A549 (cell line): ENCODE measurements around the gene ARHGDIG. TPM values are rescaled to one million over a fixed set of nuclear protein-coding genes. Genes with fewer than 3 reads are reported as not detected.

Source experiments
- ATAC-seq, 2 experiments: fragments of 200-7000 bp in 1 of 2; fragments of >200 bp in 1 of 2; cut with Nextera tagmentation in 1 of 2; cut with Tn5 transposase in 1 of 2; 3 replicates each; pipeline versions ENCODE4 v1.8.0 to v1.9.1; 2018 to 2020; ENCODE audit warnings: mild to moderate bottlenecking in 1 of 2, moderate library complexity in 1 of 2
- CTCF ChIA-PET: fragments of 300-600 bp; sonication (Branson Sonifier 250); formaldehyde crosslinking; extraction: SDS; loops from one replicate; lab custom pipeline; 2021; ENCODE audit warnings: antibody characterized with exemption, inconsistent platforms; lab: Yijun Ruan, JAX
- POLR2A ChIA-PET: fragments of 350-600 bp; formaldehyde crosslinking; extraction: SDS; loops from one replicate; lab custom pipeline; 2021; ENCODE audit warnings: antibody characterized with exemption, inconsistent platforms; lab: Yijun Ruan, JAX
- DNase-seq, 2 experiments: peaks; one replicate each; pipeline versions ENCODE4 v3.0.0 to v3.0.0-alpha.2; 2011 to 2016; ENCODE audit warnings: low read depth in 1 of 2, low spot score in 1 of 2
- FAIRE-seq: peaks from 2 replicates; lab custom pipeline; 2011; peaks lifted over from hg19 to GRCh38; lab: Jason Lieb, UNC
- H3K27ac ChIP-seq, 2 experiments: fragments of >200 bp; sonication (Bioruptor Twin); formaldehyde crosslinking; 3 replicates each; pipeline ENCODE4 v1.5.1; 2016 to 2017
- H3K4me1 ChIP-seq: fragments of >200 bp; sonication (Bioruptor Twin); formaldehyde crosslinking; 3 replicates; pipeline ENCODE4 v1.6.1; 2016
- H3K4me2 ChIP-seq: fragments of >200 bp; sonication (Bioruptor Twin); formaldehyde crosslinking; 3 replicates; pipeline ENCODE4 v1.6.1; 2016
- H3K4me3 ChIP-seq: fragments of >200 bp; sonication (Bioruptor Twin); formaldehyde crosslinking; 3 replicates; pipeline ENCODE4 v1.5.1; 2016
- H3K9me3 ChIP-seq: fragments of >200 bp; sonication (Bioruptor Twin); formaldehyde crosslinking; 3 replicates; pipeline ENCODE4 v1.6.1; 2016
- BCL3 ChIP-seq: fragments of >200 bp; sonication (Bioruptor Twin); formaldehyde crosslinking; IDR thresholded peaks from 3 replicates; pipeline ENCODE4 v1.6.1; 2016
- CHD2 ChIP-seq: fragments of 150-350 bp; IDR thresholded peaks from 2 replicates; pipeline ENCODE4 v1.6.1; 2014; ENCODE audit warnings: low read length; ENCODE audit not compliant: partially characterized antibody
- EHMT2 ChIP-seq: fragments of 200-600 bp; sonication (generic); IDR thresholded peaks from 2 replicates; pipeline ENCODE4 v1.6.1; 2016; ENCODE audit warnings: antibody characterized with exemption, low read depth, mild to moderate bottlenecking, moderate library complexity
- ESRRA ChIP-seq: fragments of 150-350 bp; IDR thresholded peaks from 2 replicates; pipeline ENCODE4 v1.6.1; 2014; ENCODE audit warnings: mild to moderate bottlenecking, low read length, borderline replicate concordance
- FOSL2 ChIP-seq, 2 experiments: fragments of 450-650 bp in 1 of 2; fragments of >200 bp in 1 of 2; sonication (Bioruptor Twin) in 1 of 2; formaldehyde crosslinking; IDR thresholded peaks; 2 replicates each; pipeline versions ENCODE4 v1.5.0 to v1.6.1; 2016 to 2020; ENCODE audit warnings: mild to moderate bottlenecking in 1 of 2, moderate library complexity in 1 of 2
- FOXS1 ChIP-seq: fragments of 250-450 bp; sonication (Bioruptor Pico); IDR thresholded peaks from 2 replicates; pipeline ENCODE4 v1.5.0; 2020; ENCODE audit warnings: mild to moderate bottlenecking, moderate library complexity
- HOXA7 ChIP-seq: fragments of 250-450 bp; sonication (Bioruptor Pico); IDR thresholded peaks from 2 replicates; pipeline ENCODE4 v1.5.0; 2020; ENCODE audit warnings: mild to moderate bottlenecking, moderate library complexity
- KDM5A ChIP-seq: fragments of 200-600 bp; sonication (generic); IDR thresholded peaks from 2 replicates; pipeline ENCODE4 v1.6.1; 2016; ENCODE audit warnings: antibody characterized with exemption, mild to moderate bottlenecking
- MAX ChIP-seq: IDR thresholded peaks from 2 replicates; pipeline ENCODE4 v1.6.1; 2012
- NFE2L2 ChIP-seq: fragments of 150-350 bp; conservative IDR thresholded peaks from 2 replicates; pipeline ENCODE4 v1.6.1; 2014; ENCODE audit warnings: low read length
- PHF8 ChIP-seq: fragments of 200-600 bp; sonication (generic); IDR thresholded peaks from 2 replicates; pipeline ENCODE4 v1.6.1; 2016; ENCODE audit warnings: low read depth, mild to moderate bottlenecking, antibody characterized with exemption, moderate library complexity, borderline replicate concordance
- USF2 ChIP-seq: fragments of 450-650 bp; IDR thresholded peaks from 2 replicates; pipeline ENCODE4 v1.6.1; 2014; ENCODE audit warnings: antibody characterized with exemption
- WGBS: methylation state at CpG from one replicate; pipeline ENCODE4 v1.1.6; 2017; ENCODE audit errors: missing lambda C conversion rate; 5-methylcytosine and 5-hydroxymethylcytosine counted together
- polyA plus RNA-seq, 4 experiments: library from polyadenylated mRNA; depleted of rRNA in 3 of 4; stranded (reverse); fragments of >200 nt; fragmentation: RNase III in 1 of 4; extraction: RNeasy Plus Mini Kit Qiagen cat#74134 plus additional on column Dnase treatment in 1 of 4; gene quantifications; 2 replicates in 3 of 4; 3 replicates in 1 of 4; pipeline ENCODE4 v1.2.3, GENCODE V29; 2011 to 2017
- TF ChIP-seq, protein P1 (sequence below): fragments of >200 bp; sonication (Bioruptor Twin); formaldehyde crosslinking; IDR thresholded peaks from 3 replicates; pipeline ENCODE4 v1.5.1; 2016
- TF ChIP-seq, protein P2 (sequence below): IDR thresholded peaks from 2 replicates; pipeline ENCODE4 v1.6.1; 2012; ENCODE audit warnings: low read depth, borderline replicate concordance

ARHGDIG gene
- polyA plus RNA-seq, 2 of the 4 experiments (the other 2 are of a cell fraction): 1.1 to 1.9 TPM

DNA sequence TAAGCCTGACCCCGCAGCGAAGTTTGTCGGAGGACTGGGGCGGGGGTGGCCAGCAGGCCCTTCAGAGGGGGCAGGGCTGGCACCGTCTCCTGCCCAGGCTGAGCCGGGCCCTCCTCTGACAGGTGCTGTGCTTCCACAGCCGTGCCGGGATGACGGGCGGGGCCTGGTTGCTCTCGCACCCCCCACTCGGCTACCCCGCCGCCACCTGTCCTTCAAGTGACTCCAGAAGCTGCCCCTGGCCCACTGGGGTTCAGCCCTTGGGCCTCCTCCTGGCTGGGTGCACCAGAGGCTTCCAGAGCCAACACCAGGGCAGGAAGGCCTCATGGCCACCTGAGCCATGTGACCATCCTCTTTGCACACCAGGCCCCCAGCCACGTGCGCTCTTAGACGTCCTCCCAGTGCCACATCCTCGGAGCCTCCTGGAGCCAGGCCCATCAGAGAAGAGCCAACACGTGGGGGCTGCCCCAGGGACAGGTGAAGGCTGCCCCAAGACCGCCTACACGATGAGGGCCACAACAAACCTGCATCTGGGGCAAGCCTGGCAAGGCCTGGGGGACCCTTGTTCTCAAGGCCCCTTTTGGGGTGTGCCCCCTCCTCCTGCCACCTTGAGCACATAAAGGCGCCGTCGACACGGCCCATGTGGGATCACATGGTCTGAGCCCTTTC lies 9.8 kb downstream of the ARHGDIG start:
- Histone ChIP-seq H3K4me2 (no peak overlapping the region), H3K27ac (no peak overlapping the region), H3K4me3 (no peak overlapping the region), H3K4me1 (0 out of 3 replicates have a peak, but pooled peaks cover 2% of the 10 kb centered on the region), H3K9me3 (no peaks in the 10 kb centered on the region)
- DNase-seq (no peak), FAIRE-seq (no peak), ATAC-seq (no peak)
- TF ChIP-seq USF2 (no peak), BCL3 (no peak), FOSL2 (IDR thresholded peaks at IDR 0.05) (no peak), FOSL2 (CRISPR knock-in tag; IDR thresholded peaks at IDR 0.05) (no peak), CHD2 (no peak), EHMT2 (no peak)
- CTCF ChIA-PET: no interaction called here
- POLR2A ChIA-PET: no interaction called here
- 93% methylated on average over 16 of the region's 25 CpGs for WGBS

DNA sequence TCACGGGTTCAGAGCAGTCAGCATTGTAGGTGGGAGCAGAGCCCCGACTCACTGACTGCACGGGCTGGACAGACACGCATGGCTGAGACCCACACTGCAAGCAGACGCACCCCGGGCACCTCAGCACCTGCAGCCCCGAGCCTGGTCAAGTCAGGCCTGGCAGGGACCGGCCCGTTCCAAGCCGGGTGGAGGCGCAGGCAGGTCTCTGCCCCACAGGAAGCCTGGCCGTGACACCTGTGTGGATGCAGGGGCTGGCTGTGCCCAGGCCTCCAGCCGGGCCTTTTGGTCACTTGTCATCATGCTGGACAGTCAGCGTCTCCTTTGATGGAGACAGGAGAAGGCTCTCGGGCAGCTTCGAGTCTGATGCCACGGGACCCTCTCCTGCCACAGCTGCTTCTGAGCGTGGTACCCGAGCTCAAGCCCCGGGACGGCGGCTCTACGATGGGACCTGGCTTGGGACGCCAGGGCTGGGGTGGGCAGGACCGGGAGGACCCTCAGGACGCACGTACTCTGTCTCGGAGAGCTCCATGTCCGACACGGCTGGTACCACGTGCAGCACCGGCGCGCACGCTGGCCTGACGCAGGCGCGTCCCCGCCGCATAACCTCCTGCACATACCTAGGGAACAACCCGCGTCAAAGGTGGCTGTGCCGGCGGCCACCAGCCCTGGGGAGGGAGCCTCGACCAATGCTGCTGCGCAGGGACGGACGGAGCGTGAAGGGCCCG lies 10.5 kb downstream of the ARHGDIG start:
- ATAC-seq (no peak), DNase-seq (no peak)
- no peak overlapping the region for H3K4me3 ChIP-seq
- H3K4me2 ChIP-seq: no peak overlapping the region
- 0 out of 3 replicates have a peak, but pooled peaks cover 2% of the 10 kb centered on the region for H3K4me1 ChIP-seq
- POLR2A ChIA-PET: no interaction called here
- no peaks in the 10 kb centered on the region for H3K9me3 ChIP-seq
- 97% methylated on average over 34 of the region's 50 CpGs for WGBS
- H3K27ac ChIP-seq: no peak overlapping the region
- TF ChIP-seq HOXA7 (CRISPR knock-in tag) (no peak), FOXS1 (CRISPR knock-in tag) (no peak)
- TF ChIP-seq, all 56 proteins: peak for 0
- FAIRE-seq: no peak
- CTCF ChIA-PET: interaction anchor here (0.9 kb wide), 1 partner anchor 58 kb away, joined by 3 read pairs; no protein-coding TSS in a partner anchor

GRCh38 chr16:291539-291938 lies 11.1 kb downstream of the ARHGDIG start:
- no peak for ATAC-seq
- H3K27ac ChIP-seq: no peak overlapping the region
- WGBS: 85% methylated on average over 16 of the region's 17 CpGs
- TF ChIP-seq EHMT2 (no peak), NFE2L2 (no peak), ESRRA (no peak), MAX (no peak), PHF8 (no peak), KDM5A (no peak)
- TF ChIP-seq, protein P1, sequence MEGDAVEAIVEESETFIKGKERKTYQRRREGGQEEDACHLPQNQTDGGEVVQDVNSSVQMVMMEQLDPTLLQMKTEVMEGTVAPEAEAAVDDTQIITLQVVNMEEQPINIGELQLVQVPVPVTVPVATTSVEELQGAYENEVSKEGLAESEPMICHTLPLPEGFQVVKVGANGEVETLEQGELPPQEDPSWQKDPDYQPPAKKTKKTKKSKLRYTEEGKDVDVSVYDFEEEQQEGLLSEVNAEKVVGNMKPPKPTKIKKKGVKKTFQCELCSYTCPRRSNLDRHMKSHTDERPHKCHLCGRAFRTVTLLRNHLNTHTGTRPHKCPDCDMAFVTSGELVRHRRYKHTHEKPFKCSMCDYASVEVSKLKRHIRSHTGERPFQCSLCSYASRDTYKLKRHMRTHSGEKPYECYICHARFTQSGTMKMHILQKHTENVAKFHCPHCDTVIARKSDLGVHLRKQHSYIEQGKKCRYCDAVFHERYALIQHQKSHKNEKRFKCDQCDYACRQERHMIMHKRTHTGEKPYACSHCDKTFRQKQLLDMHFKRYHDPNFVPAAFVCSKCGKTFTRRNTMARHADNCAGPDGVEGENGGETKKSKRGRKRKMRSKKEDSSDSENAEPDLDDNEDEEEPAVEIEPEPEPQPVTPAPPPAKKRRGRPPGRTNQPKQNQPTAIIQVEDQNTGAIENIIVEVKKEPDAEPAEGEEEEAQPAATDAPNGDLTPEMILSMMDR: no peak
- TF ChIP-seq, protein P2, sequence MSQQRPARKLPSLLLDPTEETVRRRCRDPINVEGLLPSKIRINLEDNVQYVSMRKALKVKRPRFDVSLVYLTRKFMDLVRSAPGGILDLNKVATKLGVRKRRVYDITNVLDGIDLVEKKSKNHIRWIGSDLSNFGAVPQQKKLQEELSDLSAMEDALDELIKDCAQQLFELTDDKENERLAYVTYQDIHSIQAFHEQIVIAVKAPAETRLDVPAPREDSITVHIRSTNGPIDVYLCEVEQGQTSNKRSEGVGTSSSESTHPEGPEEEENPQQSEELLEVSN: no peak
- TF ChIP-seq, all 56 proteins: peak for 0
- POLR2A ChIA-PET: no interaction called here
- CTCF ChIA-PET: interaction anchor here (0.9 kb wide), 1 partner anchor 58 kb away, joined by 3 read pairs; no protein-coding TSS in a partner anchor
- Histone ChIP-seq H3K4me2 (no peak overlapping the region), H3K9me3 (no peaks in the 10 kb centered on the region), H3K4me1 (0 out of 3 replicates have a peak, but pooled peaks cover 2% of the 10 kb centered on the region), H3K4me3 (no peak overlapping the region)
- FAIRE-seq: no peak
- DNase-seq: no peak
